OCI-LY1 (cell line): ENCODE results near the gene LPCAT1.

ENCODE experiments used
- H2AFZ ChIP-seq: fragments of 200-600 bp; sonication (generic), shearing (Covaris generic); 2 replicates; pipeline ENCODE4 v1.6.0; 2014; ENCODE audit warnings: antibody characterized with exemption, mild to moderate bottlenecking, low read length
- H3F3A ChIP-seq: fragments of 200-600 bp; sonication (generic), shearing (Covaris generic); 2 replicates; pipeline ENCODE4 v1.6.0; 2014; ENCODE audit warnings: mild to moderate bottlenecking, antibody characterized with exemption, low read length, moderate library complexity; ENCODE audit not compliant: insufficient read depth
- H3K27ac ChIP-seq: fragments of 200-600 bp; sonication (generic); 2 replicates; pipeline ENCODE4 v1.5.1; 2014; ENCODE audit warnings: low read length, mixed run types, mild to moderate bottlenecking, low read depth; ENCODE audit not compliant: poor library complexity, severe bottlenecking
- H3K27me3 ChIP-seq: fragments of 200-600 bp; sonication (generic); 2 replicates; pipeline ENCODE4 v1.6.0; 2014; ENCODE audit warnings: antibody characterized with exemption, mild to moderate bottlenecking, low read length, moderate library complexity; ENCODE audit not compliant: insufficient read depth
- H3K36me3 ChIP-seq: fragments of 200-600 bp; sonication (generic); 2 replicates; pipeline ENCODE4 v1.6.1; 2014; ENCODE audit warnings: mild to moderate bottlenecking, antibody characterized with exemption, low read length, moderate library complexity, mixed read lengths; ENCODE audit not compliant: insufficient read depth
- H3K4me1 ChIP-seq: fragments of 200-600 bp; sonication (generic); 2 replicates; pipeline ENCODE4 v1.5.1; 2014; ENCODE audit warnings: mild to moderate bottlenecking, low read length, moderate library complexity; ENCODE audit not compliant: insufficient read depth, severe bottlenecking
- H3K4me2 ChIP-seq: fragments of 200-600 bp; sonication (generic), shearing (Covaris generic); 2 replicates; pipeline ENCODE4 v1.6.1; 2014; ENCODE audit warnings: low read length
- H3K4me3 ChIP-seq: fragments of 200-600 bp; sonication (generic); 2 replicates; pipeline ENCODE4 v1.5.1; 2014; ENCODE audit warnings: low read length, low read depth, mild to moderate bottlenecking, mixed read lengths; ENCODE audit not compliant: poor library complexity, severe bottlenecking
- H3K79me2 ChIP-seq: fragments of 200-600 bp; shearing (Covaris generic); 2 replicates; pipeline ENCODE4 v1.6.1; 2016; ENCODE audit warnings: mixed run types, low read length, mixed read lengths; ENCODE audit not compliant: insufficient read depth
- H3K9ac ChIP-seq: fragments of 200-600 bp; sonication (generic), shearing (Covaris generic); 2 replicates; pipeline ENCODE4 v1.6.1; 2014; ENCODE audit warnings: mild to moderate bottlenecking, low read length, mixed read lengths
- H3K9me2 ChIP-seq: fragments of 200-600 bp; sonication (generic), shearing (Covaris generic); 2 replicates; pipeline ENCODE4 v1.6.1; 2014; ENCODE audit warnings: low read depth, mild to moderate bottlenecking, low read length, mixed read lengths
- H3K9me3 ChIP-seq: fragments of 200-600 bp; shearing (Covaris generic); 2 replicates; pipeline ENCODE4 v1.6.1; 2014; ENCODE audit warnings: low read length, mixed read lengths
- H4K20me1 ChIP-seq: fragments of 200-600 bp; sonication (generic), shearing (Covaris generic); 2 replicates; pipeline ENCODE4 v1.6.0; 2016; ENCODE audit warnings: mild to moderate bottlenecking, low read length; ENCODE audit not compliant: insufficient read depth
- CTCF ChIP-seq: fragments of 200-600 bp; sonication (generic), shearing (Covaris generic); IDR thresholded peaks from 2 replicates; pipeline ENCODE4 v1.5.1; 2017; ENCODE audit warnings: mild to moderate bottlenecking, antibody characterized with exemption, low read length, moderate library complexity, mixed read lengths
- EZH2 ChIP-seq: fragments of 200-600 bp; sonication (generic), shearing (Covaris generic); IDR thresholded peaks from 2 replicates; pipeline ENCODE4 v1.8.0; 2017; ENCODE audit warnings: borderline replicate concordance, mixed run types, mild to moderate bottlenecking, antibody characterized with exemption, low read length, moderate library complexity, mixed read lengths

LPCAT1 gene

DNA sequence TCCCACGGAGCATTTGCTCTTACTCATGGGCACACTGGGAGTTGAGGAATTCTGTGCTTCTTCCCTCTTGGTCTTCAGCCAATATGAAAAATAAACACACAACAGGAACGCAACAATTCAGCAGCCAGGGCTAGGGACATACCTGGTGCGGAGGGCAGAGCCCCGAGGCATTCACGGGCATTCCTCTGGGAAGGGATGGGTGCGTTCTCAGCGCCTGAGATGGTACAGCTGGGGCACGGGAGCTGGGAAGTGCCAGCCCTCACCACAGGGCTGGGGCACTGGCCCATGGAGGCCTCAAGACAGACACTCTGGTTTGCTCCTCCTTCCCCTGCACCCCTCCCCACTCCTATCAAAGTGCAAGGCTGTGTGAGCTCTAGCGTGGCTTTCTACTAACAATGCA lies 80.6 kb downstream of the LPCAT1 start:
- no peak for TF ChIP-seq CTCF
- TF ChIP-seq EZH2, result no peak
- no peaks in the 10 kb centered on the region for H4K20me1 ChIP-seq
- no peaks in the 10 kb centered on the region for H3F3A ChIP-seq
- H3K4me1 ChIP-seq, result no peaks in the 10 kb centered on the region
- no peak overlapping the region for H3K27ac ChIP-seq
- peaks cover 13% of the 10 kb centered on the region; the same call in 1 of the 2 replicates for H3K27me3 ChIP-seq
- H3K4me2 ChIP-seq, result no peak overlapping the region
- no peaks in the 10 kb centered on the region for H3K9me3 ChIP-seq
- H3K79me2 ChIP-seq, result no peaks in the 10 kb centered on the region
- no peak overlapping the region for H3K4me3 ChIP-seq
- H3K9ac ChIP-seq, result no peak overlapping the region
- no peaks in the 10 kb centered on the region for H3K36me3 ChIP-seq
- no peaks in the 10 kb centered on the region for H3K9me2 ChIP-seq
- no peak overlapping the region for H2AFZ ChIP-seq

DNA sequence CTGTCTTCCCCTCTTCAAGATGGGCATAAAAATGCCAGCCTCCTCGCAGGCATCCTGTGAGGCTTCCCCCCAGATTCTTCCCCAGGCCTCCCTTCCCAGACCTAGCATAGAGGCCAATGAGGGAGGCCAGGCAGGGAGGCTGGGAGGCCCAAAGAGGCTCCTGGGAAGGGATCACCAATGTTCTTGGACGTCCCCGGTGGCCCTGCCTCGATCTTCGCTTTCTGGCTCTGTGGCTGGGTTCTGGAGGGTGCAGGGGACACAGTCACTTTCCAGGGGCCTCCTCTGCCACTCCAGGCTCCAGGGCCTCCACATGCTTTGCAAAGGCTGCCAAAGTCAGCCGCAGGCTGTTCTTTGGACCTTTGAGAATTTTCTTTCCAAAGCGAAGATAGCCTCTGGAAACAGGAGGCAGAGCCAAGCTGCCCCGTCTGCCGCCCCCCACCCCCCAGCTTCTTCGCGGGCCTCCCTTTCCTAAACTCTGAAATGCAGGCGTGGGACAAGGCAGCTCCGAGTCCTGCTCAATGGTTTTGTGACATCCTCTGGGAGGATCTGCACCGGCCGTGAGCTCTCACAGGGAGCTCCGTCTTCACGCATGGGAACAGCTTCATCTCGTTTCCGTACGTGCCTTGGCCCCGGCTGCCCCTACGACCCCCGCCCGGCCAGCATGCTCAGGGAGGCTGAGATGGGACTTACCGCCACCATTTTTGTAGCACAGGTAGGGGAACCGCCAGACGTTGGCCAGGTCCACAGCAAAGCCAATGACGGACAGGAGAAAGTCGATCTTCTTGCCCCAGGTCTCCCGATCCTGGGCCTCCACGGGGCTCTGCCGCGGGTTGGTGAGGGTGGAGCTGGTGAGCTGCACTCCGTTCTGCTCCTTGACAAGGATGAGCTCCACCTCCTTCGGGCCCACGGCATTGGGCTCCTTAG lies 81.3 kb downstream of the LPCAT1 start:
- Histone ChIP-seq H3K27ac (no peak overlapping the region), H3F3A (no peaks in the 10 kb centered on the region), H3K4me2 (no peak overlapping the region), H4K20me1 (no peaks in the 10 kb centered on the region), H3K79me2 (no peaks in the 10 kb centered on the region), H3K9ac (no peak overlapping the region), H2AFZ (no peak overlapping the region), H3K4me1 (no peaks in the 10 kb centered on the region), H3K9me2 (no peaks in the 10 kb centered on the region), H3K4me3 (no peak overlapping the region), H3K36me3 (no peaks in the 10 kb centered on the region), H3K27me3 (peaks cover 13% of the 10 kb centered on the region; the same call in 1 of the 2 replicates), H3K9me3 (no peaks in the 10 kb centered on the region)
- TF ChIP-seq EZH2, result no peak
- TF ChIP-seq CTCF, result no peak

- H3K27me3 ChIP-seq, result peaks cover 13% of the 10 kb centered on the region; the same call in 1 of the 2 replicates
Observed at GRCh38 chr5:1441166-1441865, 82.4 kb downstream of the LPCAT1 start.

More at GRCh38 chr5:1441166-1441865, 82.4 kb downstream of the LPCAT1 start:
- no peak overlapping the region for H3K27ac ChIP-seq
- H3F3A ChIP-seq, result no peaks in the 10 kb centered on the region
- no peaks in the 10 kb centered on the region for H3K4me1 ChIP-seq
- H3K4me3 ChIP-seq, result no peak overlapping the region
- H4K20me1 ChIP-seq, result no peaks in the 10 kb centered on the region
- TF ChIP-seq EZH2 (no peak), CTCF (no peak)
- H3K9me3 ChIP-seq, result no peaks in the 10 kb centered on the region
- no peak overlapping the region for H3K9ac ChIP-seq
- no peak overlapping the region for H2AFZ ChIP-seq
- no peaks in the 10 kb centered on the region for H3K9me2 ChIP-seq
- H3K36me3 ChIP-seq, result no peaks in the 10 kb centered on the region
- H3K4me2 ChIP-seq, result no peak overlapping the region
- no peaks in the 10 kb centered on the region for H3K79me2 ChIP-seq
